Hepatocyte (in vitro differentiated cells): ENCODE measurements around the gene NUP160. TPM values are rescaled to one million over a fixed set of nuclear protein-coding genes. Genes with fewer than 3 reads are reported as not detected.

Experiments used
- DNase-seq: peaks from one replicate; pipeline ENCODE4 v3.0.0-alpha.2; 2016; ENCODE audit warnings: low spot score
- H2AFZ ChIP-seq: fragments of 200-600 bp; sonication (generic); 2 replicates; pipeline ENCODE4 v1.6.0; 2016; ENCODE audit warnings: antibody characterized with exemption, mild to moderate bottlenecking
- H3K27ac ChIP-seq: fragments of 200-600 bp; sonication (generic); 2 replicates; pipeline ENCODE4 v1.5.1; 2016; ENCODE audit warnings: mild to moderate bottlenecking
- H3K27me3 ChIP-seq: fragments of 200-600 bp; sonication (generic); 2 replicates; pipeline ENCODE4 v1.6.1; 2016
- H3K36me3 ChIP-seq: fragments of 200-600 bp; sonication (generic); replicated peaks from 2 replicates; pipeline ENCODE4 v1.5.1; 2016; ENCODE audit warnings: low read depth; ENCODE audit not compliant: insufficient read depth
- H3K4me1 ChIP-seq: fragments of 200-600 bp; sonication (generic); 2 replicates; pipeline ENCODE4 v1.5.1; 2016; ENCODE audit warnings: mild to moderate bottlenecking, moderate library complexity; ENCODE audit not compliant: insufficient read depth
- H3K4me2 ChIP-seq: fragments of 200-600 bp; sonication (generic); 2 replicates; pipeline ENCODE4 v1.6.0; 2016
- H3K4me3 ChIP-seq: fragments of 200-600 bp; sonication (generic); 2 replicates; pipeline ENCODE4 v1.5.1; 2016; ENCODE audit warnings: mild to moderate bottlenecking
- H3K79me2 ChIP-seq: fragments of 200-600 bp; sonication (generic); 2 replicates; pipeline ENCODE4 v1.6.0; 2017; ENCODE audit warnings: mild to moderate bottlenecking
- H3K9me2 ChIP-seq: fragments of 200-600 bp; sonication (generic); replicated peaks from 2 replicates; pipeline ENCODE4 v1.6.0; 2017; ENCODE audit warnings: mild to moderate bottlenecking; ENCODE audit not compliant: insufficient read depth
- H3K9me3 ChIP-seq: fragments of 200-600 bp; sonication (generic); 2 replicates; pipeline ENCODE4 v1.5.1; 2016; ENCODE audit warnings: low read depth, mild to moderate bottlenecking
- H4K20me1 ChIP-seq: fragments of 200-600 bp; sonication (generic); 2 replicates; pipeline ENCODE4 v1.6.0; 2016; ENCODE audit warnings: mild to moderate bottlenecking; ENCODE audit not compliant: insufficient read depth, poor library complexity, severe bottlenecking
- CTCF ChIP-seq: fragments of 200-600 bp; sonication (generic); IDR thresholded peaks from 2 replicates; pipeline ENCODE4 v1.5.1; 2016; ENCODE audit warnings: antibody characterized with exemption, mild to moderate bottlenecking; ENCODE audit not compliant: poor library complexity
- EZH2 ChIP-seq: fragments of 200-600 bp; sonication (generic); IDR thresholded peaks from 2 replicates; pipeline ENCODE4 v1.6.1; 2016; ENCODE audit warnings: antibody characterized with exemption, mild to moderate bottlenecking, borderline replicate concordance
- EZH2phosphoT487 ChIP-seq: fragments of 200-600 bp; sonication (generic); IDR thresholded peaks from one replicate; pipeline ENCODE4 v1.6.1; 2018; ENCODE audit warnings: antibody characterized with exemption, mild to moderate bottlenecking, low read depth, moderate library complexity; ENCODE audit not compliant: unreplicated experiment, severe bottlenecking
- WGBS: methylation state at CpG from one replicate; pipeline ENCODE4 v1.1.6; 2016; ENCODE audit warnings: low lambda C conversion rate; ENCODE audit errors: missing lambda C conversion rate; 5-methylcytosine and 5-hydroxymethylcytosine counted together
- polyA plus RNA-seq: library from polyadenylated mRNA; unstranded; fragments of >200 nt; fragmentation: Nextera tagmentation; extraction: Ambion mirVana; gene quantifications from 2 replicates; pipeline ENCODE4 v1.2.1, GENCODE V29; 2016
- total RNA-seq: library from RNA; depleted of rRNA; stranded (reverse); fragments of >200 nt; gene quantifications from 2 replicates; pipeline ENCODE4 v1.2.3, GENCODE V29; 2014

Gene NUP160
- total and polyA plus RNA-seq, 2 experiments from 2014 or later: 21.0 to 32.6 TPM

- Histone ChIP-seq H3K9me2 (no peaks in the 10 kb centered on the region), H3K36me3 (no peaks in the 10 kb centered on the region), H3K9me3 (no peaks in the 10 kb centered on the region), H4K20me1 (no peaks in the 10 kb centered on the region), H3K27ac (peak overlapping the region; percentile 29), H3K27me3 (no peaks in the 10 kb centered on the region), H3K4me2 (peak overlapping the region; percentile 18), H3K4me1 (peaks cover 3% of the 10 kb centered on the region), H3K79me2 (no peaks in the 10 kb centered on the region), H3K4me3 (no peak overlapping the region), H2AFZ (no peak overlapping the region)
- TF ChIP-seq EZH2 (no peak), CTCF (no peak), EZH2phosphoT487 (no peak)
- WGBS: 65% methylated on average over 4 of the region's 4 CpGs
- DNase-seq: no peak
Observed at GRCh38 chr11:47863898-47864430, 15.8 kb upstream of the NUP160 start.

- H2AFZ ChIP-seq: no peak overlapping the region
- no peaks in the 10 kb centered on the region for H3K9me3 ChIP-seq
- no peaks in the 10 kb centered on the region for H3K9me2 ChIP-seq
- 53% methylated on average over 4 of the region's 4 CpGs for WGBS
- H3K36me3 ChIP-seq: no peaks in the 10 kb centered on the region
- H3K79me2 ChIP-seq: no peaks in the 10 kb centered on the region
- H3K4me3 ChIP-seq: no peak overlapping the region
- TF ChIP-seq EZH2phosphoT487: peak; percentile 69
- TF ChIP-seq CTCF: no peak
- TF ChIP-seq EZH2: no peak
- no peaks in the 10 kb centered on the region for H3K27me3 ChIP-seq
- H3K4me2 ChIP-seq: peak overlapping the region; percentile 18
- DNase-seq: peak; percentile 24
- H3K27ac ChIP-seq: peak overlapping the region; percentile 29
- H4K20me1 ChIP-seq: no peaks in the 10 kb centered on the region
- H3K4me1 ChIP-seq: peaks cover 3% of the 10 kb centered on the region
Observed at GRCh38 chr11:47863189-47863897, 15.2 kb upstream of the NUP160 start.

- Histone ChIP-seq H3K36me3 (no peaks in the 10 kb centered on the region), H3K79me2 (no peaks in the 10 kb centered on the region), H3K4me3 (no peak overlapping the region), H3K9me3 (no peaks in the 10 kb centered on the region), H3K27me3 (no peaks in the 10 kb centered on the region), H3K27ac (no peak overlapping the region), H4K20me1 (no peaks in the 10 kb centered on the region), H3K9me2 (no peaks in the 10 kb centered on the region), H3K4me1 (peaks cover 3% of the 10 kb centered on the region), H2AFZ (no peak overlapping the region), H3K4me2 (no peak overlapping the region)
- TF ChIP-seq EZH2: no peak
- TF ChIP-seq EZH2phosphoT487: no peak
- no peak for TF ChIP-seq CTCF
- no peak for DNase-seq
- 68% methylated on average over 4 of the region's 4 CpGs for WGBS
Observed at GRCh38 chr11:47861728-47862127, 13.6 kb upstream of the NUP160 start.
